Keratinocyte (primary cell): ENCODE results near the gene C1orf174. TPM values are rescaled to one million over a fixed set of nuclear protein-coding genes. Genes with fewer than 3 reads are reported as not detected.

ENCODE experiments used
- DNase-seq: peaks from one replicate; pipeline ENCODE4 v3.0.0-alpha.2; 2011; ENCODE audit warnings: low read depth, missing footprints, low spot score
- FAIRE-seq: peaks from 2 replicates; lab custom pipeline; 2011; peaks lifted over from hg19 to GRCh38; lab: Jason Lieb, UNC
- H2AFZ ChIP-seq: 2 replicates; pipeline ENCODE4 v1.6.0; 2012; ENCODE audit warnings: low read length, control low read depth, inconsistent platforms; ENCODE audit not compliant: control insufficient read depth
- H3K27ac ChIP-seq: 2 replicates; pipeline ENCODE4 v1.5.1; 2011; ENCODE audit warnings: low read length; ENCODE audit not compliant: control insufficient read depth, insufficient read depth
- H3K27me3 ChIP-seq: 3 replicates; pipeline ENCODE4 v1.6.0; 2011; ENCODE audit warnings: low read length; ENCODE audit not compliant: control insufficient read depth, insufficient read depth; ENCODE audit errors: extremely low read depth
- H3K36me3 ChIP-seq, 2 experiments: 2 replicates in 1 of 2; 3 replicates in 1 of 2; pipeline ENCODE4 v1.5.1; 2011; ENCODE audit warnings: low read length in 2 of 2, mild to moderate bottlenecking in 1 of 2; ENCODE audit not compliant: control insufficient read depth in 2 of 2, insufficient read depth in 2 of 2; ENCODE audit errors: extremely low read depth in 1 of 2
- H3K4me1 ChIP-seq: 3 replicates; pipeline ENCODE4 v1.5.1; 2011; ENCODE audit warnings: low read length; ENCODE audit not compliant: control insufficient read depth, insufficient read depth; ENCODE audit errors: extremely low read depth
- H3K4me2 ChIP-seq: 3 replicates; pipeline ENCODE4 v1.6.0; 2011; ENCODE audit warnings: low read depth, low read length; ENCODE audit not compliant: control insufficient read depth, insufficient read depth; ENCODE audit errors: extremely low read depth
- H3K4me3 ChIP-seq, 3 experiments: fragments of 200-600 bp in 1 of 3; sonication (generic) in 1 of 3; 2 replicates in 2 of 3; 3 replicates in 1 of 3; pipeline ENCODE4 v1.5.1; 2011 to 2016; ENCODE audit warnings: low read length in 3 of 3, mild to moderate bottlenecking in 3 of 3, control low read depth in 2 of 3, inconsistent platforms in 1 of 3, low read depth in 1 of 3, mixed read lengths in 1 of 3, mixed run types in 1 of 3, moderate library complexity in 1 of 3; ENCODE audit not compliant: control insufficient read depth in 2 of 3, insufficient read depth in 2 of 3; ENCODE audit errors: extremely low read depth in 1 of 3
- H3K79me2 ChIP-seq: 2 replicates; pipeline ENCODE4 v1.6.0; 2012; ENCODE audit warnings: low read length; ENCODE audit not compliant: control insufficient read depth, insufficient read depth
- H3K9ac ChIP-seq: 3 replicates; pipeline ENCODE4 v1.6.0; 2011; ENCODE audit warnings: low read length; ENCODE audit not compliant: control insufficient read depth, insufficient read depth; ENCODE audit errors: extremely low read depth
- H3K9me1 ChIP-seq: 3 replicates; pipeline ENCODE4 v1.6.0; 2011; ENCODE audit warnings: low read length; ENCODE audit not compliant: control insufficient read depth, insufficient read depth; ENCODE audit errors: extremely low read depth
- H3K9me3 ChIP-seq: 2 replicates; pipeline ENCODE4 v1.5.1; 2012; ENCODE audit warnings: low read depth, low read length; ENCODE audit not compliant: control insufficient read depth
- H4K20me1 ChIP-seq: 3 replicates; pipeline ENCODE4 v1.6.0; 2011; ENCODE audit warnings: low read length; ENCODE audit not compliant: control insufficient read depth, insufficient read depth; ENCODE audit errors: extremely low read depth
- CTCF ChIP-seq, 3 experiments: IDR thresholded peaks in 1 of 3; conservative IDR thresholded peaks in 1 of 3; optimal IDR thresholded peaks in 1 of 3; 2 replicates in 2 of 3; 3 replicates in 1 of 3; pipeline versions ENCODE3 to v1.5.1; 2011; ENCODE audit warnings: low read length in 3 of 3, mild to moderate bottlenecking in 3 of 3, moderate library complexity in 2 of 3, control low read depth in 1 of 3, inconsistent platforms in 1 of 3; ENCODE audit not compliant: insufficient read depth in 2 of 3; ENCODE audit errors: extremely low read depth in 1 of 3
- EZH2 ChIP-seq: IDR thresholded peaks from one replicate; pipeline ENCODE4 v1.6.1; 2012; ENCODE audit warnings: inconsistent platforms, mild to moderate bottlenecking, low read length, moderate library complexity
- dilution Hi-C: fragments of 300-500 bp; cut with MboI; formaldehyde crosslinking; loops from one replicate; pipeline ENCODE4 v1.7.0; 2020; ENCODE audit warnings: low sequenced_read_pairs; ENCODE audit not compliant: extremely low pct_ligation_motif_present
- polyA plus RNA-seq, 5 experiments: library from polyadenylated mRNA; depleted of rRNA in 3 of 5; stranded (reverse) in 3 of 5; stranded (forward) in 1 of 5; unstranded in 1 of 5; fragments of >200 nt; gene quantifications; 1 replicate in 1 of 5; 2 replicates in 3 of 5; 3 replicates in 1 of 5; pipeline versions ENCODE4 v1.2.1 to v1.2.3, GENCODE V29; 2011 to 2012; ENCODE audit warnings: missing spikeins in 2 of 5, low read depth in 1 of 5, low replicate concordance in 1 of 5

C1orf174 gene
- polyA plus RNA-seq, 1 donor (not counting 4 experiments of a cell fraction or from before 2014, with no cell fraction given), result 26.8 TPM

GRCh38 chr1:3921765-3922164 is 21.7 kb upstream of the C1orf174 start:
- Histone ChIP-seq H3K9me3 (no peaks in the 10 kb centered on the region), H3K9ac (no peak overlapping the region), H3K36me3 (no peaks in the 10 kb centered on the region), H3K4me2 (no peak overlapping the region), H3K27ac (no peak overlapping the region), H3K79me2 (no peaks in the 10 kb centered on the region), H3K27me3 (no peaks in the 10 kb centered on the region), H3K9me1 (no peaks in the 10 kb centered on the region), H3K4me3 (no peak overlapping the region), H4K20me1 (no peaks in the 10 kb centered on the region), H2AFZ (no peak overlapping the region), H3K4me1 (no peaks in the 10 kb centered on the region)
- no peak for DNase-seq
- TF ChIP-seq CTCF (optimal IDR thresholded peaks at IDR 0.05 in 1 of 3, IDR thresholded peaks at IDR 0.05 in 1 of 3, conservative IDR thresholded peaks at IDR 0.05 in 1 of 3; ENCODE audit: extremely low read depth in 1 of 3, insufficient read depth in 2 of 3, low read length in 3 of 3) (no peak), EZH2 (no peak)
- dilution Hi-C loops, result no loop called here
- FAIRE-seq, result no peak

- DNase-seq (no peak), FAIRE-seq (no peak)
- Histone ChIP-seq H3K36me3 (no peaks in the 10 kb centered on the region), H3K27me3 (no peaks in the 10 kb centered on the region), H3K9me3 (no peaks in the 10 kb centered on the region), H3K4me2 (no peak overlapping the region), H4K20me1 (no peaks in the 10 kb centered on the region), H3K9ac (no peak overlapping the region), H3K9me1 (no peaks in the 10 kb centered on the region), H3K79me2 (no peaks in the 10 kb centered on the region), H3K27ac (no peak overlapping the region), H3K4me3 (no peak overlapping the region), H2AFZ (no peak overlapping the region), H3K4me1 (no peaks in the 10 kb centered on the region)
- dilution Hi-C loops, result no loop called here
- TF ChIP-seq EZH2, result no peak
- no peak for TF ChIP-seq CTCF (optimal IDR thresholded peaks at IDR 0.05 in 1 of 3, IDR thresholded peaks at IDR 0.05 in 1 of 3, conservative IDR thresholded peaks at IDR 0.05 in 1 of 3; ENCODE audit: extremely low read depth in 1 of 3, insufficient read depth in 2 of 3, low read length in 3 of 3)
These were observed 19.6 kb upstream of the C1orf174 start for GRCh38 chr1:3919706-3920105.
